HepG2 (cell line): Measurements from ENCODE around the gene TMEM131. TPM values are rescaled to one million over a fixed set of nuclear protein-coding genes. Genes with fewer than 3 reads are reported as not detected.

ENCODE experiments used
- ATAC-seq: fragments of 200-7000 bp; cut with Tn5 transposase; 3 replicates; pipeline ENCODE4 v1.9.1; 2020; ENCODE audit warnings: mild to moderate bottlenecking, moderate library complexity
- BruUV-seq: library from RNA; stranded (reverse); fragments of 400-500 nt; replicated peaks from 2 replicates; lab custom pipeline; 2021; lab: Mats Ljungman, UMichigan
- CTCF ChIA-PET: fragments of 300-600 bp; formaldehyde crosslinking; extraction: SDS; loops from one replicate; lab custom pipeline; 2021; ENCODE audit warnings: low total read pairs, inconsistent platforms, low intra/inter-chr PET ratio; lab: Yijun Ruan, JAX
- POLR2A ChIA-PET: fragments of 350-600 bp; sonication (Branson Sonifier 250); formaldehyde crosslinking; loops from one replicate; lab custom pipeline; 2020; ENCODE audit warnings: antibody characterized with exemption, inconsistent platforms; lab: Yijun Ruan, JAX
- DNase-seq: peaks from one replicate; pipeline ENCODE4 v3.0.0-alpha.2; 2015; ENCODE audit warnings: low spot score
- FAIRE-seq: peaks from 3 replicates; lab custom pipeline; 2011; peaks lifted over from hg19 to GRCh38; lab: Jason Lieb, UNC
- H2AFZ ChIP-seq: one replicate; pipeline ENCODE4 v1.6.1; 2011; ENCODE audit warnings: low read length, inconsistent platforms
- H3K27ac ChIP-seq: fragments of 300-600 bp; 3 replicates; pipeline ENCODE4 v1.8.0; 2011; ENCODE audit warnings: mixed run types, mild to moderate bottlenecking, mixed read lengths, low read length, inconsistent platforms; ENCODE audit not compliant: insufficient read depth; ENCODE audit errors: extremely low read length
- H3K27me3 ChIP-seq, 2 experiments: fragments of 200-600 bp in 1 of 2; 2 replicates in 1 of 2; 3 replicates in 1 of 2; pipeline versions ENCODE4 v1.6.0 to v1.8.0; 2011; ENCODE audit warnings: low read length in 2 of 2, mild to moderate bottlenecking in 2 of 2, moderate library complexity in 2 of 2, inconsistent platforms in 1 of 2; ENCODE audit not compliant: insufficient read depth in 2 of 2, control insufficient read depth in 1 of 2
- H3K36me3 ChIP-seq, 2 experiments: fragments of 200-600 bp in 1 of 2; replicated peaks in 1 of 2; 2 replicates in 1 of 2; 3 replicates in 1 of 2; pipeline versions ENCODE4 v1.5.1 to v1.8.0; 2011; ENCODE audit warnings: low read length in 2 of 2, inconsistent platforms in 1 of 2; ENCODE audit not compliant: insufficient read depth in 2 of 2, control insufficient read depth in 1 of 2
- H3K4me1 ChIP-seq: 2 replicates; pipeline ENCODE4 v1.5.1; 2012; ENCODE audit warnings: low read length, inconsistent platforms; ENCODE audit not compliant: insufficient read depth
- H3K4me2 ChIP-seq: 2 replicates; pipeline ENCODE4 v1.6.0; 2011; ENCODE audit warnings: low read depth, low read length, inconsistent platforms
- H3K4me3 ChIP-seq, 3 experiments: fragments of 200-600 bp in 1 of 3; sonication (generic), shearing (Covaris generic) in 1 of 3; replicated peaks in 1 of 3; 2 replicates each; pipeline ENCODE4 v1.5.1; 2011 to 2016; ENCODE audit warnings: low read length in 3 of 3, inconsistent platforms in 2 of 3, low read depth in 2 of 3, mild to moderate bottlenecking in 2 of 3, control low read depth in 1 of 3, mixed read lengths in 1 of 3; ENCODE audit not compliant: insufficient read depth in 1 of 3
- H3K79me2 ChIP-seq: one replicate; pipeline ENCODE4 v1.6.1; 2011; ENCODE audit warnings: low read length, inconsistent platforms; ENCODE audit not compliant: insufficient read depth
- H3K9ac ChIP-seq: 2 replicates; pipeline ENCODE4 v1.6.0; 2011; ENCODE audit warnings: mild to moderate bottlenecking, low read depth, low read length, inconsistent platforms; ENCODE audit not compliant: insufficient read depth
- H3K9me3 ChIP-seq: 2 replicates; pipeline ENCODE4 v1.5.1; 2012; ENCODE audit warnings: mild to moderate bottlenecking, low read length
- H4K20me1 ChIP-seq: 2 replicates; pipeline ENCODE4 v1.6.0; 2011; ENCODE audit warnings: inconsistent platforms, mild to moderate bottlenecking, low read length, moderate library complexity; ENCODE audit not compliant: insufficient read depth
- IRF9 ChIP-seq: sonication (generic); formaldehyde crosslinking; IDR thresholded peaks from 2 replicates; pipeline ENCODE4 v1.8.0; 2022; ENCODE audit warnings: missing genetic modification reagents, mild to moderate bottlenecking, borderline replicate concordance
- NFIB ChIP-seq: sonication (generic); formaldehyde crosslinking; IDR thresholded peaks from 2 replicates; pipeline ENCODE4 v1.9.0; 2021; ENCODE audit warnings: missing genetic modification reagents, mild to moderate bottlenecking, borderline replicate concordance
- NFYB ChIP-seq: sonication (generic); formaldehyde crosslinking; IDR thresholded peaks from 2 replicates; pipeline ENCODE4 v1.4.0; 2020; ENCODE audit warnings: missing genetic modification reagents
- SIN3B ChIP-seq: fragments of 150-350 bp; IDR thresholded peaks from 2 replicates; pipeline ENCODE4 v1.6.1; 2014; ENCODE audit warnings: low read length
- SMYD3 ChIP-seq: sonication (generic); formaldehyde crosslinking; IDR thresholded peaks from 2 replicates; pipeline ENCODE4 v1.8.1; 2023; ENCODE audit warnings: mild to moderate bottlenecking, missing genetic modification reagents
- ZBTB33 ChIP-seq: sonication (generic); formaldehyde crosslinking; IDR thresholded peaks from 2 replicates; pipeline ENCODE4 v1.4.0; 2020; ENCODE audit warnings: missing genetic modification reagents
- ZNF543 ChIP-seq: sonication (generic); formaldehyde crosslinking; IDR thresholded peaks from 2 replicates; pipeline ENCODE4 v1.4.0; 2020; ENCODE audit warnings: mild to moderate bottlenecking, missing genetic modification reagents
- WGBS: methylation state at CpG from one replicate; pipeline ENCODE4 v1.1.6; 2017; ENCODE audit warnings: low lambda C conversion rate; 5-methylcytosine and 5-hydroxymethylcytosine counted together
- in situ Hi-C: cut with HindIII; loops from 2 replicates; pipeline ENCODE4 v1.10.0; 2017; ENCODE audit warnings: low pct_unique_long_range_greater_than_20kb; ENCODE audit not compliant: extremely low pct_ligation_motif_present
- intact Hi-C: fragments of 100-400 bp; cut with micrococcal nuclease; formaldehyde crosslinking; loops from one replicate; pipeline ENCODE4 v1.10.0; 2022; ENCODE audit not compliant: unreplicated experiment
- polyA plus RNA-seq, 8 experiments: library from polyadenylated mRNA; depleted of rRNA in 3 of 8; stranded (reverse) in 7 of 8; unstranded in 1 of 8; fragments of >200 nt; fragmentation: Illumina TruSeq in 4 of 8; extraction: Trizol in 4 of 8; gene quantifications; 2 replicates each; pipeline versions ENCODE4 v1.2.1 to v1.2.3, GENCODE V29; 2011 to 2016; ENCODE audit warnings: low read depth in 4 of 8, missing spikeins in 1 of 8, mixed read lengths in 1 of 8; ENCODE audit not compliant: insufficient read depth in 1 of 8
- total RNA-seq, 5 experiments: library from RNA; depleted of rRNA; stranded (reverse); fragments of >200 nt; fragmentation: Illumina TruSeq; extraction: Trizol; gene quantifications; 2 replicates each; pipeline ENCODE4 v1.2.3, GENCODE V29; 2016; ENCODE audit warnings: low read depth in 1 of 5
- TF ChIP-seq, protein P1 (sequence below): sonication (generic); formaldehyde crosslinking; conservative IDR thresholded peaks from 2 replicates; pipeline ENCODE4 v1.4.0; 2020; ENCODE audit warnings: mild to moderate bottlenecking, missing genetic modification reagents, moderate library complexity

The TMEM131 gene
- total and polyA plus RNA-seq, 2 of the 13 experiments (the other 11 are each of a cell fraction or from before 2014, with no cell fraction given): 17.9 to 19.5 TPM

DNA sequence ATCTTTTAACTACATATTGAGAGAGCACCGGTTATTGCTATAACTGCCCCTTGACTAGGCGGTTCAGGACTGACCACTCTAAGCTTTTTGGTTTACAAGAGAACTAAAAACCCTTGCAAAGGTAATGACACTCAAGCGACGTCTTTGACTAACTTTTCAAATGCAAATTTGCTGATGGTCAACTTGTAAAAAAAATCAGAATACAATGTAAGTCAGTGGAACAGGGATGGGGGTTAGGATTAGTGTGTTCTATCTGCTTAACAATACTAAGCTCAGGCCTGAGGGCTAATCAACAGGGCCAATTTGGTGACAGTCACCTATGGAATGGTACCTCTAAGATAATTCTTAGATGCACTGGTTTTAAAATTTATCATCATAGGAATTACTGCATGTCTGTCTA is 225.3 kb downstream of the TMEM131 start:
- FAIRE-seq (no peak), DNase-seq (no peak), ATAC-seq (no peak)
- H3K36me3 ChIP-seq: peaks cover 10 to 53% of the 10 kb centered on the region in 2 experiments
- WGBS: 74% methylated on average over 4 of the region's 4 CpGs
- no peaks in the 10 kb centered on the region for H3K4me1 ChIP-seq
- intact Hi-C loops (no loop called here), in situ Hi-C loops (no loop called here)
- no peak overlapping the region for H2AFZ ChIP-seq
- no peaks in the 10 kb centered on the region for H3K79me2 ChIP-seq
- H3K4me2 ChIP-seq: no peak overlapping the region
- no peaks in the 10 kb centered on the region for H4K20me1 ChIP-seq
- CTCF ChIA-PET: no interaction called here
- H3K9ac ChIP-seq: no peak overlapping the region
- no peak overlapping the region for H3K27ac ChIP-seq
- BruUV-seq: no TSS peak
- H3K27me3 ChIP-seq: no peaks in the 10 kb centered on the region
- no peaks in the 10 kb centered on the region for H3K9me3 ChIP-seq
- TF ChIP-seq NFYB (no peak), ZNF543 (CRISPR knock-in tag) (no peak), SMYD3 (CRISPR knock-in tag) (no peak), IRF9 (CRISPR knock-in tag) (no peak)
- H3K4me3 ChIP-seq: no peak overlapping the region
- POLR2A ChIA-PET: no interaction called here

DNA sequence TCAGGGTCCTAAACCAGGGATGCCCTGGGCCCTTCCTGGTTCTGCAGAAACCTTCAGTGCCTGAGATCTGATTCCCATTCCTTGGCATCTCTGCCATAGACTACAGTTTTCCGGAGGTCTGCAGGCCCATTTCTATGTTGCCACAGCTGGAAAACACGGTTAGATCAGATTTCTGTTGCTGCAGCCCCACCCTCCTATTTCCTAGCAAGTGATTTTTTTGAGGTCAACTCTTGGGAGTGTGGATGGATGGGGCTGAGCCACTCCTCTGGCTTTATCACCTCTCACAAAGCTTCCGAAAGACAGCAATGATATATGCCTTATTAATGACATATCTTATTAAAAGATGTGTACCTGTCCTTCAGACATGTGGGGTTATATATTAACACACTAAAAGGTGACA is 226.0 kb downstream of the TMEM131 start:
- Histone ChIP-seq H3K4me1 (no peaks in the 10 kb centered on the region), H2AFZ (no peak overlapping the region)
- FAIRE-seq: no peak
- ChIA-PET CTCF (no interaction called here), POLR2A (no interaction called here)
- 97% methylated on average over 3 of the region's 3 CpGs for WGBS
- TF ChIP-seq ZBTB33 (CRISPR knock-in tag) (no peak), NFIB (no peak), SIN3B (no peak)
- TF ChIP-seq, protein P1, sequence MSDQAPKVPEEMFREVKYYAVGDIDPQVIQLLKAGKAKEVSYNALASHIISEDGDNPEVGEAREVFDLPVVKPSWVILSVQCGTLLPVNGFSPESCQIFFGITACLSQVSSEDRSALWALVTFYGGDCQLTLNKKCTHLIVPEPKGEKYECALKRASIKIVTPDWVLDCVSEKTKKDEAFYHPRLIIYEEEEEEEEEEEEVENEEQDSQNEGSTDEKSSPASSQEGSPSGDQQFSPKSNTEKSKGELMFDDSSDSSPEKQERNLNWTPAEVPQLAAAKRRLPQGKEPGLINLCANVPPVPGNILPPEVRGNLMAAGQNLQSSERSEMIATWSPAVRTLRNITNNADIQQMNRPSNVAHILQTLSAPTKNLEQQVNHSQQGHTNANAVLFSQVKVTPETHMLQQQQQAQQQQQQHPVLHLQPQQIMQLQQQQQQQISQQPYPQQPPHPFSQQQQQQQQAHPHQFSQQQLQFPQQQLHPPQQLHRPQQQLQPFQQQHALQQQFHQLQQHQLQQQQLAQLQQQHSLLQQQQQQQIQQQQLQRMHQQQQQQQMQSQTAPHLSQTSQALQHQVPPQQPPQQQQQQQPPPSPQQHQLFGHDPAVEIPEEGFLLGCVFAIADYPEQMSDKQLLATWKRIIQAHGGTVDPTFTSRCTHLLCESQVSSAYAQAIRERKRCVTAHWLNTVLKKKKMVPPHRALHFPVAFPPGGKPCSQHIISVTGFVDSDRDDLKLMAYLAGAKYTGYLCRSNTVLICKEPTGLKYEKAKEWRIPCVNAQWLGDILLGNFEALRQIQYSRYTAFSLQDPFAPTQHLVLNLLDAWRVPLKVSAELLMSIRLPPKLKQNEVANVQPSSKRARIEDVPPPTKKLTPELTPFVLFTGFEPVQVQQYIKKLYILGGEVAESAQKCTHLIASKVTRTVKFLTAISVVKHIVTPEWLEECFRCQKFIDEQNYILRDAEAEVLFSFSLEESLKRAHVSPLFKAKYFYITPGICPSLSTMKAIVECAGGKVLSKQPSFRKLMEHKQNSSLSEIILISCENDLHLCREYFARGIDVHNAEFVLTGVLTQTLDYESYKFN (CRISPR knock-in tag): no peak
- TF ChIP-seq, all 625 proteins: peak for 0
- H3K9ac ChIP-seq: no peak overlapping the region
- no peak overlapping the region for H3K27ac ChIP-seq
- H3K27me3 ChIP-seq: no peaks in the 10 kb centered on the region
- DNase-seq (no peak), ATAC-seq (no peak)
- no peak overlapping the region for H3K4me2 ChIP-seq
- peaks cover 14 to 59% of the 10 kb centered on the region in 2 experiments for H3K36me3 ChIP-seq
- intact Hi-C loops: no loop called here
- H3K4me3 ChIP-seq: no peak overlapping the region
- no TSS peak for BruUV-seq
- no peaks in the 10 kb centered on the region for H4K20me1 ChIP-seq
- no peaks in the 10 kb centered on the region for H3K79me2 ChIP-seq
- no peaks in the 10 kb centered on the region for H3K9me3 ChIP-seq
- in situ Hi-C loops: no loop called here
